PC-9 (cell line): ENCODE results near the gene PPP3R2.

Experiments
- CTCF ChIP-seq: fragments of 200-600 bp; sonication (generic); conservative IDR thresholded peaks from 2 replicates; pipeline ENCODE4 v1.6.1; 2017; ENCODE audit warnings: mixed run types, antibody characterized with exemption, mild to moderate bottlenecking, moderate library complexity
- EZH2 ChIP-seq: fragments of 200-600 bp; sonication (generic); IDR thresholded peaks from 2 replicates; pipeline ENCODE4 v1.8.0; 2017; ENCODE audit warnings: antibody characterized with exemption, low read depth

- no peak for TF ChIP-seq CTCF
- no peak for TF ChIP-seq EZH2
These were observed 31.5 kb upstream of the PPP3R2 start for GRCh38 chr9:101626295-101626694.
